Erythroblast (primary cell): Measurements from ENCODE around the gene NPAS2.

Source experiments
- GATA1 ChIP-seq: IDR thresholded peaks from 2 replicates; pipeline ENCODE4 v1.6.1; 2011; ENCODE audit warnings: low read depth, mild to moderate bottlenecking, control low read depth, low read length, moderate library complexity
- POLR2A ChIP-seq: IDR thresholded peaks from 2 replicates; pipeline ENCODE4 v1.6.1; 2011; ENCODE audit warnings: mild to moderate bottlenecking, low read length

DNA sequence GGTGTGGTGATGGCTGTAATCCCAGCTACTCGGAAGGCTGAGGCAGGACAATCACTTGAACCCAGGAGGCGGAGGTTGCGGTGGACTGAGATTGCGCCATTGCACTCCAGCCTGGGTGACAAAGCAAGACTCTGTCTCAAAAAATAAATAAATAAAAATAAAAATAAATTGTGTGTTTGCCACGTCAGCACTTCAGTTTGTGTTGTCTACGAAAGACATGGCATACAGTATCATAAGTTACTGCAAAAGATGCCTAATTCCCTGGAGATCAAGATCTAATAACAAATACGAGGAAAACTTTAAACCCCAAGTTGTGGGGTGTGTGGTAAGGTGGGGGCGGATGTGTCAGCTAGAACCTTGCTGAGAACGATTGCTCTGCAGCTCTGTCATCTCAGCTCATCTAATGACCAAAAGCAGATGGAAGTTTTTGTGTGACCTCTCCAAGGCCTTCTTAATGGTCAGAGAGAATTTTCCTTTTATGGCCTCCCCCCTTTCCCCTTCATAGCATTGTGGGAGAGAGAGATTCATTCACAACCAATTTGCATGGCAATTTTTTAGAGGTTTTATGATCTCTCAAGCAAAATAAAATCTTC is 11.3 kb downstream of the NPAS2 start:
- no peak for TF ChIP-seq POLR2A
- TF ChIP-seq GATA1, result no peak
